ENCODE data around the gene C19orf33. TPM values are rescaled to one million over a fixed set of nuclear protein-coding genes. Genes with fewer than 3 reads are reported as not detected.

The C19orf33 gene
- total RNA-seq, 8 experiments from 2014 or later, result 2.4 TPM; not detected in 7

DNA sequence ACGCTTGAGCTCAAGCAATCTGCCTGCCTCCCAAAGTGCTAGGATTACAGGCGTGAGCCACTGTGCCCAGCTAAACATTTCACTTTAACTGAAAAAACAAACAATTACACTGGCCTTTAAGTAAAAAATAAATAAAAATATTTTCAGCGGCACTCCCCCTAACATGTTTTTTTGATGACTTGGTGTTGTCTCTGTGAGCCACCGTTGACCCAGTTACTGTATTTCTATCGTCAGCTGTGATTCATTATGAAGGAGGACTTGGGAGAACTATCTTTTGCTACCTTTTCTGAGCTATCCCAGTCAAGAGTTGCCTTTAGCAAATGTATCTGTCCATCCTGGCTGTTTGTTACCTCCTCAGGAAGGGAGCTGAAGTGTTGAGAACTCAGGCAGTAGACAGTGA lies 18.5 kb upstream of the C19orf33 start:
- no peak overlapping the region for H3K27ac ChIP-seq
- in situ Hi-C loops (cut with MboI; ENCODE audit: low pct_unique_long_range_greater_than_20kb in 2 of 9, low sequenced_read_pairs in 9 of 9, unreplicated experiment in 9 of 9), result no loop called here
- 13 to 96% (median 37%) methylated on average over 1 to 5 of the region's 5 CpGs; no CpG with 5 or more reads in 3 of the 10 experiments for WGBS, 10 experiments
- peaks cover 11 to 14% of the 10 kb centered on the region in 2 donors for H3K4me1 ChIP-seq (replicated peaks in 1 of 2)
- H3K4me3 ChIP-seq, result no peak overlapping the region
- no peak for ATAC-seq (replicated peaks in 6 of 8)

DNA sequence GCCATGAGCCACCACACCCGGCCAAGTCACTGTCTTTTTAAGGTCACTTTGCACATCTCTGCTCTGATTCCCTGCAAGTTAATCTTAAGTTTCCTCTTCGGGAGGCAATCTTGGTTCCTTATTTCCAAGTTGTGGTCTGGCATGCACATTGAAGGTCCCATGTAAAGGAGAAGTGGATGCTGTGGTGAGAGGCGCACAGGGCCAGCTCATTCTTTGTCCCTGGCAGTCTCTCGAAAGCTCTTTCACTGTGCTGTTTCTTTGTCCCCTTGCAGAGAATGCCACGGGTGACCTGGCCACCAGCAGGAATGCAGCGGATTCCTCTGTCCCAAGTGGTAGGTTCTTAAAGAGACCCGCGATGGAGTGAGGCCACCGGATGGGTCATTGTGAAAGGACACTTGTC lies 16.4 kb upstream of the C19orf33 start:
- Histone ChIP-seq H3K4me1 (replicated peaks in 1 of 2) (peaks cover 11 to 14% of the 10 kb centered on the region in 2 donors), H3K27ac (no peak overlapping the region), H3K4me3 (no peak overlapping the region)
- WGBS, 10 experiments, result 40 to 76% (median 56%) methylated on average over 1 to 8 of the region's 9 CpGs; no CpG with 5 or more reads in 3 of the 10 experiments
- in situ Hi-C loops (cut with MboI; ENCODE audit: low pct_unique_long_range_greater_than_20kb in 2 of 9, low sequenced_read_pairs in 9 of 9, unreplicated experiment in 9 of 9), result no loop called here
- ATAC-seq (replicated peaks in 6 of 8), result peak in 5 of 8 experiments; percentile 45 to 85 (median 64)

DNA sequence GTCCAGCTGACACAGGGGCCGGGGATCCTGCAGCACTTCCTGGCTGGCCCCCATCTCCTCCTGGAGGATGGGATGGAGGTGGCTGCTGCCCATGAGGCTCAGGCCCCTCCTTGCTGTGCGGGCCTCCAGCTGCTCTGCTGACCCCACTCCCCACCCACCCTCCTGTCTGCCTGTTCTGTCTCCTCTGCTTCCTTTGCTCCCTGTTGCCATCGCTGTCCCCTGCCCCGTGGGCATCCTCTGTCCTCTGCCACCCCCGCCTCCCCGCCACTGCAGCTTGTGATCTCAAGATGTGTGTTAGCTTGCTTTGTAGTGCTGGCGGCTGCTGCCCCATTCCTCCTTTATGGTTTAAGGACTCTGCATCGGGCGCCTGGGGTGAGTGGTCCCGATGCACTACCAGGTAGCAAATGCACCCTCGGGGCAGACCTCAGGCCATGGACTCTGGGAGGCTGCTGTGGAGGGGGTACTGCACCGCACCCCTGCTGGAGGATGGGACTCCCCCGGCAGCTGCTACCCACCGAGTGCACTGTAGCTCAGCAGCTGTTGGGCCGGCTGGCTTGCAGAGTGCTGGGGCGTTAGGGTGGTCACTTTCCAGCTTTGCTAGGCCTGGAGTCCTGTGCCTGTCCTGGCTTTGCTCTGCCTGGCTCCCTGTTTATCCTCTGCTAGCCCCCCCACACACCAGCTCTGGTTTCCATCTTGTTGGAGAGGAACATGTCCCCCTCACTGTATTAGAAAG lies 15.8 kb upstream of the C19orf33 start:
- in situ Hi-C loops (cut with MboI; ENCODE audit: low pct_unique_long_range_greater_than_20kb in 2 of 9, low sequenced_read_pairs in 9 of 9, unreplicated experiment in 9 of 9), result no loop called here
- peak in 4 of 8 experiments; percentile 22 to 50 (median 36) for ATAC-seq (replicated peaks in 6 of 8)
- Histone ChIP-seq H3K27ac (peak overlapping the region in 1 of 2 donors; percentile 43), H3K4me3 (no peak overlapping the region), H3K4me1 (replicated peaks in 1 of 2) (peaks cover 11 to 14% of the 10 kb centered on the region in 2 donors)
- WGBS, 10 experiments, result 80 to 100% (median 87%) methylated on average over 1 to 3 of the region's 16 CpGs; no CpG with 5 or more reads in 7 of the 10 experiments

DNA sequence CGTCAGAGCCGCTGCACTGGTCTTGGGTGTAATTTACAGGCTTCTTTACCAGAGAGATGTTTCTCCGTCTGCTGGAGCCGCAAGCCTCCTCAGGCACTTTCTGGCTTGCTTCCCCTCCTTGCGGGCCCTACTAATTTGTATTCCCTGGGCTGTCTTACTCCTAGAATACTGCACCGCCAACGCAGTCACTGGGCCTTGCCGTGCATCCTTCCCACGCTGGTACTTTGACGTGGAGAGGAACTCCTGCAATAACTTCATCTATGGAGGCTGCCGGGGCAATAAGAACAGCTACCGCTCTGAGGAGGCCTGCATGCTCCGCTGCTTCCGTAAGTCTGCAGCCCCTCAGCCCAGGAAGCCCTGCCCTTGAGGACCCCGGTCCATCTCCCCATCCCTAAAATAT lies 14.1 kb upstream of the C19orf33 start:
- H3K4me1 ChIP-seq (replicated peaks in 1 of 2), result peaks cover 11 to 14% of the 10 kb centered on the region in 2 donors
- 89 to 100% (median 100%) methylated on average over 1 to 6 of the region's 15 CpGs; no CpG with 5 or more reads in 4 of the 10 experiments for WGBS, 10 experiments
- ATAC-seq (replicated peaks in 6 of 8), result no peak
- in situ Hi-C loops (cut with MboI; ENCODE audit: low pct_unique_long_range_greater_than_20kb in 2 of 9, low sequenced_read_pairs in 9 of 9, unreplicated experiment in 9 of 9), result no loop called here
- no peak overlapping the region for H3K27ac ChIP-seq
- no peak overlapping the region for H3K4me3 ChIP-seq

DNA sequence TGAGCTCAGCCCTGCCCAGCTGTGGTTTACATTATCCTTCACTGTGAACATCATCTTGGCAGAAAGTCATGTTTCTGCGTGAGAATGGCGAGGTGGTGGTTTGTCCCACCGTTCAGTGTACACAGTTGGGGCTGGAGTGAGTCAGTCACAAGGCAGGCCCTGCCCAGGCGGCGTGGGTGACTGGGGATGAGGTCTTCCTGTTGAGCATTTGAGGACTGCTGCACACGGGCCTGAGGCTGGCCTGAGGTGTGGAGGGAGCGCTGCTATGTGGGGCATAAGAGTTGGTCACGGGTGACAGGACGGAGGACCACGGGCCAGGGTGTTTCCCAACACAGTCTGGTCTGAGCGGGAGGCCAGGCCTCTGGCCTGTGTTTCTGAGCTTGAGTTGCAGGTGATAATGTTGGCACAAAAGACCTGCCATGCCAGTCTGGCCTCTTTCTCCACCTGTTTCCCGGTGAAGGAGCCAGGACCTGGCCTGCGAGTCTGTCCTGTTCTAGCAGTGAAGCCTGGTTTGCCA lies 13.4 kb upstream of the C19orf33 start:
- in situ Hi-C loops (cut with MboI; ENCODE audit: low pct_unique_long_range_greater_than_20kb in 2 of 9, low sequenced_read_pairs in 9 of 9, unreplicated experiment in 9 of 9), result no loop called here
- Histone ChIP-seq H3K4me1 (replicated peaks in 1 of 2) (peaks cover 11 to 14% of the 10 kb centered on the region in 2 donors), H3K4me3 (no peak overlapping the region), H3K27ac (no peak overlapping the region)
- 32 to 92% (median 65%) methylated on average over 4 to 8 of the region's 13 CpGs; no CpG with 5 or more reads in 4 of the 10 experiments for WGBS, 10 experiments
- peak in 6 of 8 experiments; percentile 10 to 89 (median 50) for ATAC-seq (replicated peaks in 6 of 8)

DNA sequence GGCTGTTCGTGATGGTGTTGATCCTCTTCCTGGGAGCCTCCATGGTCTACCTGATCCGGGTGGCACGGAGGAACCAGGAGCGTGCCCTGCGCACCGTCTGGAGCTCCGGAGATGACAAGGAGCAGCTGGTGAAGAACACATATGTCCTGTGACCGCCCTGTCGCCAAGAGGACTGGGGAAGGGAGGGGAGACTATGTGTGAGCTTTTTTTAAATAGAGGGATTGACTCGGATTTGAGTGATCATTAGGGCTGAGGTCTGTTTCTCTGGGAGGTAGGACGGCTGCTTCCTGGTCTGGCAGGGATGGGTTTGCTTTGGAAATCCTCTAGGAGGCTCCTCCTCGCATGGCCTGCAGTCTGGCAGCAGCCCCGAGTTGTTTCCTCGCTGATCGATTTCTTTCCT lies 12.2 kb upstream of the C19orf33 start:
- peaks cover 11 to 14% of the 10 kb centered on the region in 2 donors for H3K4me1 ChIP-seq (replicated peaks in 1 of 2)
- in situ Hi-C loops (cut with MboI; ENCODE audit: low pct_unique_long_range_greater_than_20kb in 2 of 9, low sequenced_read_pairs in 9 of 9, unreplicated experiment in 9 of 9), result no loop called here
- ATAC-seq (replicated peaks in 6 of 8), result no peak
- 17 to 87% (median 68%) methylated on average over 1 to 11 of the region's 15 CpGs; no CpG with 5 or more reads in 1 of the 10 experiments for whole genome bisulfite sequencing, 10 experiments
- H3K4me3 ChIP-seq, result no peak overlapping the region
- no peak overlapping the region for H3K27ac ChIP-seq

DNA sequence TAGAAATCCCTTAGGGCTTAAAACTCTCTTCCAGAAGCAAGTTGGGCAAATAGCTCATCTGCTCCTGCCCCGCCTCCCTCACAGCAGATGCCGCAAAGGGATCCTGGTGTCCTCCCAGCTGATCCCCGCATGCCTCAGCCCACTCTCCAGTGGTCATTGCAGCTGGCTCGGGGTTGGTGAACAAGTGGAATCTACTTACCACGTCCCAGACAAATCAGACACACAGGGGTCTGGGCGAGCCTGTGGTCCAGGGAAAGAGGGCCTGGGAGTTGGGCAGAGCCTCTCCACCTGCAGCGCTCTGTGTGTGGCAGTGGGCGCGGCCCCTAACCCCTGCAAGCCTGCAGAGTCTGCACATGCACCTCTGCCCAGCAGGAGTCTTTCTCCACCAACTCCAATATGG lies 10.8 kb upstream of the C19orf33 start:
- ATAC-seq (replicated peaks in 6 of 8), result no peak
- in situ Hi-C loops (cut with MboI; ENCODE audit: low pct_unique_long_range_greater_than_20kb in 2 of 9, low sequenced_read_pairs in 9 of 9, unreplicated experiment in 9 of 9), result no loop called here
- WGBS, 10 experiments, result 20 to 100% (median 92%) methylated on average over 1 to 4 of the region's 9 CpGs; no CpG with 5 or more reads in 5 of the 10 experiments
- H3K4me1 ChIP-seq (replicated peaks in 1 of 2), result peaks cover 1 to 5% of the 10 kb centered on the region in 2 donors
- H3K27ac ChIP-seq, result no peak overlapping the region
- no peak overlapping the region for H3K4me3 ChIP-seq

DNA sequence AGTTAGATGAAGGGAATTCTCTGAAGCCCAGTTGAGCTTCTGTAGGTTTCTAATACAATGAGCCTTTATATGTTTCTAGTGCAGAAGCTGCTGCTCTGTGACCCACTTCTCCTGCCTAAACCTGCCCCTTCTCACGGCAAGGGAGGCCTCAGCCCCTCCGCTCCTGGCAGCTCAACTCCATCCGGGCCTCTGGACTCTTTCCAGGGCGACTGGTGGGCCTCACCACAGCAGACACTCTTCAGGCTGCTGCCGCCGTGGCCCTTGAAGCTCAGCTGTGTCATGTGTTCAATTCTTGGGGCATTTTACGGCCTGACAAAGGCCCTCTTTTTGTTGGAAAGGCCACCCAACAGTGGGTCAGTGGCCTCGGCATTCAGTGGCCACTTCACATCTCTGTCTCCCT lies 10.0 kb upstream of the C19orf33 start:
- Histone ChIP-seq H3K27ac (no peak overlapping the region), H3K4me3 (no peak overlapping the region), H3K4me1 (replicated peaks in 1 of 2) (no peaks in the 10 kb centered on the region)
- 51 to 85% (median 80%) methylated on average over 1 to 4 of the region's 8 CpGs; no CpG with 5 or more reads in 5 of the 10 experiments for WGBS, 10 experiments
- ATAC-seq (replicated peaks in 6 of 8), result no peak
- in situ Hi-C loops (cut with MboI; ENCODE audit: low pct_unique_long_range_greater_than_20kb in 2 of 9, low sequenced_read_pairs in 9 of 9, unreplicated experiment in 9 of 9), result no loop called here

DNA sequence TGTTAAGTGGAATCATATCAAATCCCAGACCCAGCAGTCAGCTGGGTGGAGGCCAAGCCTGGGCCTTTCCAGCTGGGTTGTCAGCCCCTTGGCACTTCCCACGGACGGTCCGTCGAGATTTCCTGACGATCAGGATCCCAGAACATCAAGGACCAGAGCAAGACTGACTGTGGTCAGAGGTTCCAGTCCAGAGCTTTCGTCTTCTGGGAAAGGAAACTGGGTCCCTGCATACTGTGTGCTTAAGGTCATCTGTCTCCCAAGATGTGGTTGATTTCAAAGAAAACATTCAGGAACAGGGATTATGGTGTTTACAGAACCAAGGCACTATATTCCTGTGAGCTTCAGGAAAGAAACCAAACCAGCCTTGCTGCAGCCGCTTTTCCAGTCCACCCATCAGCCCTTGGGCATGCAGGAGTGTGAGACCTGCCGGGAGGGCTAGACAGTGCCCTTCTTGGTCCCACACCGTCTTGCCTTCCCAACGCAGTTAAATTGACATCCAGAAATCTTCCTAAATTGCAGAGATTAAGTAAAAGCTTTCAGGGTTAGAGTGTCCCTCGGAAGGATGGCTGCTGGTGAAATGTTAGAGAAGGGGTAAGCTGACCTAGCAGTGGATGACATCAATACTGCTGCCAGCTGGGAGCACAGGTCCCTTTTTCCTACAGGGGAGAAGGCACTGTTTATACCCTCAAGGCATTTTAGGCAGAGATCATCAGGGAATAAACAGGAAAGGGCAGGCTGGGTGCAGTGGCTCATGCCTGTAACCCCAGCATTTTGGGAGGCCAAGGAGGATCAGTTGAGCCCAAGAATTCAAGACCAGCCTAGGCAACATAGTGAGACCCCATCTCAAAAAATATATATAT lies 5.0 kb upstream of the C19orf33 start:
- H3K4me1 ChIP-seq (replicated peaks in 1 of 2), result peaks cover 7 to 11% of the 10 kb centered on the region in 2 donors
- H3K4me3 ChIP-seq, result no peak overlapping the region
- no peak overlapping the region for H3K27ac ChIP-seq
- WGBS, 10 experiments, result 0 to 91% (median 68%) methylated on average over 1 to 8 of the region's 11 CpGs; no CpG with 5 or more reads in 4 of the 10 experiments
- in situ Hi-C loops (cut with MboI; ENCODE audit: low pct_unique_long_range_greater_than_20kb in 2 of 9, low sequenced_read_pairs in 9 of 9, unreplicated experiment in 9 of 9), result no loop called here
- no peak for ATAC-seq (replicated peaks in 6 of 8)

DNA sequence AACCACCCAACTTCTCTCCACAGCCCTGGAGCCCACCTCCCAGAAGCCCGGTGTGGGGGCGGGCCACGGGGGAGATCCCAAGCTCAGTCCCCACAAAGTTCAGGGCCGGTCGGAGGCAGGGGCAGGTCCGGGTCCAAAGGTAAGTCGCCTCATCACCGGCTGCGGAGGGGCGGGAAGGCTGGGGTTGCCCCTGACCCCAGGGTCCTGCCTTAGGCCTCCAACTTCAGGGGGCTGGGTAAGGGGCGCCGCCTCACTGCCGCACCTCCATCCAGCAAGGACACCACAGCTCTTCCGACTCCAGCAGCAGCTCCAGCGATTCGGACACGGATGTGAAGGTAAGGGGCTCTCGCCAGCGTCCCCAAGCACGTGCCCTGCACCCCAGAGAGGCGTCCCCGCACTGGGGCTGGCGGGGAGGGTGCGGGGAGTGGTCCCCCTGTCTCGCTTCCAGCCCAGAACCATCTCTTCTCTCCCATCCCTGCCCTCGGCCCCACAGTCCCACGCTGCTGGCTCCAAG lies 358 bp downstream of the C19orf33 start:
- H3K27ac ChIP-seq, result peak overlapping the region in 1 of 2 donors; percentile 7
- no peak overlapping the region for H3K4me3 ChIP-seq
- in situ Hi-C loops (cut with MboI; ENCODE audit: low pct_unique_long_range_greater_than_20kb in 2 of 9, low sequenced_read_pairs in 9 of 9, unreplicated experiment in 9 of 9), result no loop called here
- no peak for ATAC-seq (replicated peaks in 6 of 8)
- WGBS, 10 experiments, result 94 to 100% (median 94%) methylated on average over 1 to 7 of the region's 27 CpGs; no CpG with 5 or more reads in 7 of the 10 experiments
- peaks cover 7 to 23% of the 10 kb centered on the region in 2 donors for H3K4me1 ChIP-seq (replicated peaks in 1 of 2)

DNA sequence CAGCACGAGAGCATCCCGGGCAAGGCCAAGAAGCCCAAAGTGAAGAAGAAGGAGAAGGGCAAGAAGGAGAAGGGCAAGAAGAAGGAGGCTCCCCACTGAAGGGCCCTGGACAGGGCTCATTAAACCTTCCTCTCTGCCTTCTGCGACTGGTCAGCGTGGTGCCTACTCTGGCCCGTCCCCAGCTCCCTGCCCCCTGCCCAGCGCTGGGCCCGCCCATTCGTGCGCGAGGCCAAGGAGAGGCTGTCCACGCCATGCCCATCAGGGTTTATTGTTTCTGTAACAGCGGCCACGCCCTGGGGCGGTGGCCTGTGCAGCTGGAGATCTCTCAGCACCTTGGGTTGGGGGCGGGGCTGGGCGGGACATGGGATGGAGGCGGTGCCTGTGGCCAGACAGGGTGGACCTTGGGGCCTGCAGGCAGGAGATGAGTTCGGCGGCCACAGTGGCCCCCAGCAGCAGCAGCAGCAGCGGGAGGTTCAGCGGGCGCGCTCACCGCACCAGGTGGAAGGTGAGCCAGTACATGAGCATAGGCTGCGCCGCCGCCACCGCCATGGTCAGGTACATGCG lies 897 bp downstream of the C19orf33 start:
- ATAC-seq (replicated peaks in 6 of 8), result peak; percentile 48 to 93 (median 91)
- peak overlapping the region in 1 of 2 donors; percentile 7 for H3K27ac ChIP-seq
- H3K4me1 ChIP-seq (replicated peaks in 1 of 2), result peaks cover 7 to 23% of the 10 kb centered on the region in 2 donors
- 27% methylated on average over 3 of the region's 29 CpGs; no CpG with 5 or more reads in 9 of the 10 experiments for WGBS, 10 experiments
- H3K4me3 ChIP-seq, result no peak overlapping the region
- in situ Hi-C loops (cut with MboI; ENCODE audit: low pct_unique_long_range_greater_than_20kb in 2 of 9, low sequenced_read_pairs in 9 of 9, unreplicated experiment in 9 of 9), result no loop called here

DNA sequence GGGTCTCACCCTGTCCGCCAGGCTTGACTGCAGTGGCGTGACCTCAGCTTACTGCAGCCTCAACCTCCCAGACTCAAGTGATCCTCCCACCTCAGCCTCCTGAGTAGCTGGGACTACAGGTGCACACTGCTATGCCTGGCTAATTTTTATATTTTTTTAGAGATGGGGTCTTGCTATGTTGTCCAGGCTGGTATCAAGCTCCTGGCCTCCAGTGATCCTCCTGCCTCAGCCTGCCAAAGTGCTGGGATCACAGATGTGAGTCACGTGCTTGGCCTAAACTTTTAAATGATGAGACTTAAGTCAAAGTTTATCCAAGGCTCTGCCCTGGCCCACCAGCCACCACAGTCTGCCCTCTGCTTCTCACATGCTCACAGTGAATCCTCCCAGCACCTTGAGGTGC lies 2.2 kb downstream of the C19orf33 start:
- Histone ChIP-seq H3K27ac (no peak overlapping the region), H3K4me1 (replicated peaks in 1 of 2) (peaks cover 0 to 12% of the 10 kb centered on the region in 2 donors), H3K4me3 (no peak overlapping the region)
- WGBS, 10 experiments, result 67 to 100% (median 100%) methylated on average over 1 to 2 of the region's 3 CpGs; no CpG with 5 or more reads in 4 of the 10 experiments
- in situ Hi-C loops (cut with MboI; ENCODE audit: low pct_unique_long_range_greater_than_20kb in 2 of 9, low sequenced_read_pairs in 9 of 9, unreplicated experiment in 9 of 9), result no loop called here
- no peak for ATAC-seq (replicated peaks in 6 of 8)

Data from motor neuron (in vitro differentiated cells).